ENCODE results near the gene RASL10B.

- TF ChIP-seq CTCF (IDR thresholded peaks at IDR 0.05) (no peak), POLR2AphosphoS5 (IDR thresholded peaks at IDR 0.05; ENCODE audit: low read depth, low read length) (no peak), REST (IDR thresholded peaks at IDR 0.05; ENCODE audit: insufficient read depth in 1 of 2, low read depth in 2 of 2, low read length in 1 of 2) (no peak)
Measured at GRCh38 chr17:35728551-35728950, 2.9 kb upstream of the RASL10B start.

Data from Panc1 (cell line).